Karpas-422 (cell line): ENCODE results near the gene LMBR1. TPM values are rescaled to one million over a fixed set of nuclear protein-coding genes. Genes with fewer than 3 reads are reported as not detected.
A peak's percentile ranks its signal among the peaks of the same experiment; 100 is the strongest.
"Not testable (repeated sequence)": the region's sequence is repeated elsewhere in the genome, so short reads cannot be mapped to it uniquely, and the experiment has no call there.

Source experiments
- DNase-seq: peaks from one replicate; pipeline ENCODE4 v3.0.0-alpha.2; 2015
- H2AFZ ChIP-seq: fragments of 200-600 bp; sonication (generic); 2 replicates; pipeline ENCODE4 v1.6.1; 2014; ENCODE audit warnings: antibody characterized with exemption, low read length, mixed read lengths
- H3K27ac ChIP-seq: fragments of 200-600 bp; sonication (generic); 2 replicates; pipeline ENCODE4 v1.5.1; 2014; ENCODE audit warnings: mild to moderate bottlenecking, low read length, moderate library complexity
- H3K27me3 ChIP-seq: fragments of 200-600 bp; sonication (generic); 2 replicates; pipeline ENCODE4 v1.6.1; 2014; ENCODE audit warnings: low read length, mixed read lengths
- H3K36me3 ChIP-seq: fragments of 200-600 bp; sonication (generic); 2 replicates; pipeline ENCODE4 v1.6.1; 2014; ENCODE audit warnings: low read length, mixed read lengths; ENCODE audit not compliant: insufficient read depth
- H3K4me1 ChIP-seq: fragments of 200-600 bp; sonication (generic); 2 replicates; pipeline ENCODE4 v1.6.1; 2014; ENCODE audit warnings: mild to moderate bottlenecking, low read length, mixed read lengths
- H3K4me2 ChIP-seq: fragments of 200-600 bp; sonication (generic); 2 replicates; pipeline ENCODE4 v1.6.1; 2014; ENCODE audit warnings: low read length, low read depth, mild to moderate bottlenecking; ENCODE audit not compliant: poor library complexity, severe bottlenecking
- H3K4me3 ChIP-seq: fragments of 200-600 bp; sonication (generic); 2 replicates; pipeline ENCODE4 v1.5.1; 2014; ENCODE audit warnings: mild to moderate bottlenecking, antibody characterized with exemption, low read length, mixed read lengths
- H3K79me2 ChIP-seq: fragments of 200-600 bp; sonication (generic); 2 replicates; pipeline ENCODE4 v1.6.1; 2014; ENCODE audit warnings: mild to moderate bottlenecking, low read length, mixed read lengths
- H3K9ac ChIP-seq: fragments of 200-600 bp; sonication (generic); 2 replicates; pipeline ENCODE4 v1.6.0; 2014; ENCODE audit warnings: low read length
- H3K9me2 ChIP-seq: fragments of 200-600 bp; sonication (generic), shearing (Covaris generic); replicated peaks from 2 replicates; pipeline ENCODE4 v1.6.0; 2014; ENCODE audit warnings: mild to moderate bottlenecking, low read length, moderate library complexity; ENCODE audit not compliant: insufficient read depth
- H3K9me3 ChIP-seq: fragments of 300-700, 200-600 bp; sonication (generic); 2 replicates; pipeline ENCODE4 v1.6.1; 2014; ENCODE audit warnings: low read length, mixed read lengths
- H4K20me1 ChIP-seq: fragments of 200-600 bp; sonication (generic); 2 replicates; pipeline ENCODE4 v1.6.1; 2014; ENCODE audit warnings: mild to moderate bottlenecking, antibody characterized with exemption, low read length, low read depth; ENCODE audit not compliant: insufficient read depth
- total RNA-seq: library from RNA; depleted of rRNA; stranded (reverse); fragments of >200 nt; shearing (Covaris generic); gene quantifications from 2 replicates; pipeline ENCODE4 v1.2.3, GENCODE V29; 2014; ENCODE audit warnings: low replicate concordance; rRNA removed

Gene LMBR1, protein sequence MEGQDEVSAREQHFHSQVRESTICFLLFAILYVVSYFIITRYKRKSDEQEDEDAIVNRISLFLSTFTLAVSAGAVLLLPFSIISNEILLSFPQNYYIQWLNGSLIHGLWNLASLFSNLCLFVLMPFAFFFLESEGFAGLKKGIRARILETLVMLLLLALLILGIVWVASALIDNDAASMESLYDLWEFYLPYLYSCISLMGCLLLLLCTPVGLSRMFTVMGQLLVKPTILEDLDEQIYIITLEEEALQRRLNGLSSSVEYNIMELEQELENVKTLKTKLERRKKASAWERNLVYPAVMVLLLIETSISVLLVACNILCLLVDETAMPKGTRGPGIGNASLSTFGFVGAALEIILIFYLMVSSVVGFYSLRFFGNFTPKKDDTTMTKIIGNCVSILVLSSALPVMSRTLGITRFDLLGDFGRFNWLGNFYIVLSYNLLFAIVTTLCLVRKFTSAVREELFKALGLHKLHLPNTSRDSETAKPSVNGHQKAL
- total RNA-seq = 123 and 202 TPM in 2 replicates

DNA sequence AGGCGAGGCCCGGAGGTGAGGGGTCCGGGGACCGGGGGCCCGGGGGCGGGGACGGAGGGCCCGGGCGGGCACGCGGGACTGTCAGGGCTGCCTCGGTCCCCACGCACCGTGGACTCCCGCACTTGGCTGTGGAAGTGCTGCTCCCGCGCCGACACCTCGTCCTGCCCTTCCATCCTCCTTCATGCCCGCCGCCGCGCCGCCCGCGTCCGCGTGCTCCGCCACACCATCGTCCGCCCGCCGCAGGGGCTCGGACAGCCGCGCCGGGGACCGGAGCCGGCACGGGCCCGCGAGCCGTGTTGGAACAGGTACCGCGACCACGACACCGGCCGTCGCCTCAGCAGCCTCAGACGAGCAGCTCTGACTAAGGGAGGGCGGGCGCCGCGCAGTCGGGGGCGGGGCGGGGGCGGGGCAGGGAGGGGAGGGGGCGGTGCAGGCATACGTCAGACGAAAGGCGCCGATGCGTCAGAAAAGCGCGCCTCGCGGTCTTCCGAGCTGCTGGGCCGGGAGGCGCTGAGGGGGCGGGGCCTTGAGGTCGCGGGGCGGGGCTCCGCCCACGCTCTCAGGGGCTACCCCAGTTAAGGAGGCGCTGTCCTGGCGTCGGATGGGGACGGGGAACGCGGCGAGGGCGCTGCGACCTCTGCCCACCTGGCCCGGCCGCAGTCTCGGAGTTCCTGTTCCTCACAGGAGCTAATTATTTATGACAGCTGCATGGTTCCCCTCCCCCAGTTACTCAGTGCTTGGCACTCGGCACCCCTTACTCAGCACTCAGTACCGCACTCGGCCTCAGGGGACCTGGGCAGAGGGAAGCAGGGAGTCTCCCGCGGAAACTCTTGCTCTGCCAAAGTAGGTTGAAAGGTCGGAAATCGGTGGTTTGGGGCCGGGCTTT lies at the start of gene LMBR1:
Gene LMBR1, minus strand, starts transcription at position 363 of the 886 bp plus-strand sequence. Its CDS starts 190 bp downstream, at position 173.
- H3K36me3 ChIP-seq = peaks cover 12% of the 10 kb centered on the region
- peaks cover 43% of the 10 kb centered on the region for H3K79me2 ChIP-seq
- no peaks in the 10 kb centered on the region for H3K27me3 ChIP-seq
- peak within 1 kb of the TSS; percentile 94 for H3K4me3 ChIP-seq
- peak within 1 kb of the TSS; percentile 85 for H3K4me2 ChIP-seq
- DNase-seq = peak; percentile 98
- H3K9me3 ChIP-seq = no peaks in the 10 kb centered on the region
- H4K20me1 ChIP-seq = no peaks in the 10 kb centered on the region
- H3K9ac ChIP-seq = peak within 1 kb of the TSS; percentile 91
- H3K9me2 ChIP-seq = no peaks in the 10 kb centered on the region
- peak within 1 kb of the TSS; percentile 95 for H2AFZ ChIP-seq
- peaks cover 26% of the 10 kb centered on the region for H3K4me1 ChIP-seq
- H3K27ac ChIP-seq = peak within 1 kb of the TSS; percentile 70

DNA sequence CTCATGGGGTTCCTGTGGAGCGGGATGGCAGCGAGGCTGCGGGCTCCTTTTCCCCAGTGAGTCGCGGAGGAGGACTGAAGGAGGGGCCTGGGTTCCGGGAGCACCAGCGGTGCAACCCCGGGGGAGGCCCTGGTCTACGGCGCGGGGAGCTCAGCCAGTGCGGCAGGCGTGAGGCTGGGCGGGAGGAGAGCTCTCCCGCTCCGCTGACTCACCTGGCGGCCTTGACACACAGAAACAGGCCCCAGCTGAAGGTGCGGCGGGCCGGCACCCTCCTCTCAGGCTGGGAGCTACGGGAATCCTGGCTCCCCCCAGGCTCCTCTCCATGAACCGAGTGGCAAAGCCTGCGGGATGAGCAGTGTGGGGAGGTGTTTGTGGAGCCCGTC lies 49.7 kb upstream of the LMBR1 start:
- Histone ChIP-seq H3K9me2 (no peaks in the 10 kb centered on the region), H2AFZ (no peak overlapping the region), H3K9ac (no peak overlapping the region), H3K27ac (no peak overlapping the region), H3K4me2 (no peak overlapping the region), H4K20me1 (no peaks in the 10 kb centered on the region), H3K4me1 (no peaks in the 10 kb centered on the region), H3K4me3 (no peak overlapping the region), H3K27me3 (no peaks in the 10 kb centered on the region), H3K79me2 (no peaks in the 10 kb centered on the region), H3K9me3 (no peaks in the 10 kb centered on the region), H3K36me3 (no peaks in the 10 kb centered on the region)
- no peak for DNase-seq

DNA sequence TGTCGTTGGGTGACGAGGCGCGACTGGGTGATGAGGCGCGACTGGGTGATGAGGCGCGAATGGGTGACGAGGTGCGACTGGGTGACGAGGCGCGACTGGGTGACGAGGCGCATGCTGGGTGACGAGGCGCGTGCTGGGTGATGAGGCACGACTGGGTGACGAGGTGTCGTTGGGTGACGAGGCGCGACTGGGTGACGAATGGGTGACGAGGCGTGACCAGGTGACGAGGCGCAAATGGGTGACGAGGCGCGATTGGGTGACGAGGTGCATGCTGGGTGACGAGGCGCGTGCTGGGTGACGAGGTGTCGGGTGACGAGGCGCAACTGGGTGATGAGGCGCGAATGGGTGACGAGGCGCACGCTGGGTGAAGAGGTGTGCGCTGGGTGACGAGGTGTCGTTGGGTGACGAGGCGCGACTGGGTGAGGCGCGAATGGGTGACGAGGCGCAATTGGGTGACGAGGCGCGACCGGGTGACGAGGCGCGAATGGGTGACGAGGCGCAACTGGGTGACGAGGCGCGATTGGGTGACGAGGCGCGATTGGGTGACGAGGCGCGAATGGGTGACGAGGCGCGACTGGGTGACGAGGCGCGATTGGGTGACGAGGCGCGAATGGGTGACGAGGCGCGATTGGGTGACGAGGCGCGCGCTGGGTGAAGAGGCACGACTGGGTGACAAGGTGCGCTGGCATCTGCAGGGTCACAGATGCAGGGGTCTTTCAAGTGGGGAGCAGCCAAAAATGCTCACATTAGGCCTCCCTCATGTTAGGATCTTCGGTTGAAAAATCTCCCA lies 48.6 kb upstream of the LMBR1 start:
- H3K36me3 ChIP-seq = no peaks in the 10 kb centered on the region
- H3K9me2 ChIP-seq = no peaks in the 10 kb centered on the region
- no peak for DNase-seq
- H3K9ac ChIP-seq = no peak overlapping the region
- H3K4me1 ChIP-seq = no peaks in the 10 kb centered on the region
- H3K79me2 ChIP-seq = no peaks in the 10 kb centered on the region
- no peak overlapping the region for H2AFZ ChIP-seq
- no peak overlapping the region for H3K27ac ChIP-seq
- H3K4me3 ChIP-seq = no peak overlapping the region
- H3K9me3 ChIP-seq = no peaks in the 10 kb centered on the region
- no peak overlapping the region for H3K4me2 ChIP-seq
- H4K20me1 ChIP-seq = no peaks in the 10 kb centered on the region
- no peaks in the 10 kb centered on the region for H3K27me3 ChIP-seq

DNA sequence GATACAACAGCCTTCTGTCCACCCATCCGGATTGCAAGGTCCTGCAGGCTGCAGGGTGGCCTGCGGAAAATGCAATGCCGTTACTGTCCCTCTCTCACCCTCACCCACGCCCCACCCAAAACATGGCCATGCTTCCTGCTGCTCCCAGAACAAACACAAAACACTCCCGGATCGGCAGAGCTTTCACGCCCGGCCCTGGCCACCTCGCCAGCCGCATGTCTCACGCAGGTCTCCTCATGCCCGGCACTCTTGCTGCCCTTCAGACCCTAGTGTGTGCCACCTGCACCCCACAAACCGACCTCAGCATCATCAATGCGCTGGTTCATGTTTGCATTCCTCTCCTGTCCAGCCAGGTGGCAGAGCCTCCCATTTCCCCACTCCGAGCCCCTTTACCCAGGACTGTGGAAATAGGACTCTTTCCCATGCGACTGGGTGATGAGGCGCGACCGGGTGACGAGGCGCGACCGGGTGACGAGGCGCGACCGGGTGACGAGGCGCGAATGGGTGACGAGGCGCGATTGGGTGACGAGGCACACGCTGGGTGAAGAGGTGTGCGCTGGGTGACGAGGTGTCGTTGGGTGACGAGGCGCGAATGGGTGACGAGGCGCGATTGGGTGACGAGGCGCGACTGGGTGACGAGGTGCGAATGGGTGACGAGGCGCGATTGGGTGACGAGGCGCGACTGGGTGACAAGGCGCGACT lies 47.6 kb upstream of the LMBR1 start:
- no peaks in the 10 kb centered on the region for H3K4me1 ChIP-seq

DNA sequence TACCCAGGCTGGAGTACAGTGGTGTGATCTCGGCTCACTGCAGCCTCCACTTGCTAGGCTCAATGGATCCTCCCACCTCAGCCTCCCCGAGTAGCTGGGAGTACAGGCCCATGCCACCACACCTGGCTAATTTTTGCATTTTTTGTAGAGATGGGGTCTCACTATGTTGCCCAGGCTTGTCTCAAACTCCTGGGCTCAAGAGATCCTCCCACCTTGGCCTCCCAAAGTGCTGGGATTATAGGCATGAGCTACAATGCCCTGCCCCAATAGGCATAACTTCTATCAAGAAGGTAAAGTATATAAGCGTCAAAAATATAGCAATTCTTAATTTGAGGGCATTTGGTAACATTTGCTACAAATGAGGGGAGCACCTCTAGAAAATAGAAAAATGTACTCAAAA lies 43.8 kb upstream of the LMBR1 start:
- not testable (repeated sequence) for H4K20me1 ChIP-seq, H3K9me3 ChIP-seq, H3K27me3 ChIP-seq, H3K9ac ChIP-seq, DNase-seq, H3K27ac ChIP-seq, H2AFZ ChIP-seq, H3K4me1 ChIP-seq, H3K79me2 ChIP-seq, H3K36me3 ChIP-seq, H3K4me3 ChIP-seq, H3K4me2 ChIP-seq, H3K9me2 ChIP-seq

More for the DNA sequence above, 47.6 kb upstream of the LMBR1 start:
- DNase-seq = no peak
- H2AFZ ChIP-seq = no peak overlapping the region
- H3K4me2 ChIP-seq = no peak overlapping the region
- H3K9ac ChIP-seq = no peak overlapping the region
- H4K20me1 ChIP-seq = no peaks in the 10 kb centered on the region
- no peaks in the 10 kb centered on the region for H3K36me3 ChIP-seq
- no peaks in the 10 kb centered on the region for H3K9me3 ChIP-seq
- no peaks in the 10 kb centered on the region for H3K79me2 ChIP-seq
- no peaks in the 10 kb centered on the region for H3K27me3 ChIP-seq
- no peak overlapping the region for H3K27ac ChIP-seq
- H3K9me2 ChIP-seq = no peaks in the 10 kb centered on the region
- no peak overlapping the region for H3K4me3 ChIP-seq

DNA sequence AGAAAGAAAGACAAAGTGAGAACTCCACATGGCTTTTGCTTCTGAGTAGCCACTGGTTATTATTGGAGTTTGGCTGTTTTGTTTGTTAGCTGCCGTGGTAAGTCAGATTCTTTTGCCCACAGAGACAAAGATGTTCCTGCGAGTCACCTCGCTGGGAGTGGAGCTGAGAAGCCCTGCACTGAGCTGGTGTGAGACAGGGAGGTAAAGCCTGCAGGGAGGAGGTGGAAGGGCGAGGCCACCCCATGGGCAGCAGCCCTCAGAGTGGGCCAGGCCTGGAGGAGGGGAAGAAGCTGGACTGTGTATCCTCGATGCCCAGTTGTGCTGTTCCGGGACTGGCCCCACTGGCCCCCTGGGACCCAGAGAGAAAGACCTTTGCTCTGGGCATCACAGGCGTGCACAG lies 42.3 kb upstream of the LMBR1 start:
- no peak for DNase-seq
- H3K27me3 ChIP-seq = no peaks in the 10 kb centered on the region
- no peaks in the 10 kb centered on the region for H3K36me3 ChIP-seq
- H3K4me2 ChIP-seq = no peak overlapping the region
- H3K9ac ChIP-seq = no peak overlapping the region
- no peak overlapping the region for H3K27ac ChIP-seq
- no peaks in the 10 kb centered on the region for H3K9me2 ChIP-seq
- H3K4me3 ChIP-seq = no peak overlapping the region
- no peaks in the 10 kb centered on the region for H4K20me1 ChIP-seq
- no peaks in the 10 kb centered on the region for H3K4me1 ChIP-seq
- H2AFZ ChIP-seq = no peak overlapping the region
- H3K9me3 ChIP-seq = no peaks in the 10 kb centered on the region
- H3K79me2 ChIP-seq = no peaks in the 10 kb centered on the region

DNA sequence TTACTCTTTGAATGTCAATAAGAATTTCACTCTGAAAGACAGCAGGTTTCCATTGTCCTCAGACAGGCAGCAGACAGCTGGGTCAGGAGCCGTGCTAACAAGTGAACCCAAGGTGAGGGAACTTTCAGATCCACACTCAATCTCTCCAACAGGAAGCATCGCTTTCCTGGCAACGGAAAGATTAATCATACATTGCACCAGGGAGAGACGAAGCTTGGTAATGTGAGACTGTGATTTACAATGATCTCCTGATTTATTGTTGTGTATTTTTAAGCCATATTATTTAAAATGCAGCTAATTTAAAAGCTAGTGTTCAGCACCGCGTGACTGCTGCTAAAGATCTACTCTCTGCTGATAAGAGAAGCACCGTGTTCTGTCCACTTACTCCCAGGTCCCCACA lies 39.0 kb upstream of the LMBR1 start:
- H3K79me2 ChIP-seq = no peaks in the 10 kb centered on the region
- H3K9me3 ChIP-seq = no peaks in the 10 kb centered on the region
- no peaks in the 10 kb centered on the region for H4K20me1 ChIP-seq
- no peak overlapping the region for H3K4me2 ChIP-seq
- no peaks in the 10 kb centered on the region for H3K27me3 ChIP-seq
- H3K4me1 ChIP-seq = no peaks in the 10 kb centered on the region
- H3K4me3 ChIP-seq = no peak overlapping the region
- no peaks in the 10 kb centered on the region for H3K36me3 ChIP-seq
- no peak overlapping the region for H2AFZ ChIP-seq
- H3K9me2 ChIP-seq = no peaks in the 10 kb centered on the region
- no peak overlapping the region for H3K9ac ChIP-seq
- H3K27ac ChIP-seq = no peak overlapping the region
- DNase-seq = no peak
